HCT116 (cell line): ENCODE results near the gene CD7. TPM values are rescaled to one million over a fixed set of nuclear protein-coding genes. Genes with fewer than 3 reads are reported as not detected.

ENCODE experiments used
- ATAC-seq: fragments of 200-7000 bp; cut with Tn5 transposase; 2 replicates; pipeline ENCODE4 v1.9.1; 2020; ENCODE audit warnings: mild to moderate bottlenecking, moderate library complexity
- BruUV-seq: library from RNA; stranded (reverse); fragments of 400-500 nt; replicated peaks from 2 replicates; lab custom pipeline; 2021; lab: Mats Ljungman, UMichigan
- CTCF ChIA-PET: fragments of 300-600 bp; sonication (Branson Sonifier 250); formaldehyde crosslinking; loops from one replicate; lab custom pipeline; 2021; ENCODE audit warnings: antibody characterized with exemption; lab: Charles Lee
- POLR2A ChIA-PET: fragments of 300-600, 350-600 bp; sonication (Branson Sonifier 250); formaldehyde crosslinking; loops from one replicate; lab custom pipeline; 2021; ENCODE audit warnings: antibody characterized with exemption; lab: Charles Lee
- RAD21 ChIA-PET, 2 experiments: fragments of 300-600 bp; sonication (Branson Sonifier 250); formaldehyde crosslinking; loops; one replicate each; lab custom pipeline; 2023; ENCODE audit warnings: low total read pairs in 2 of 2; ENCODE audit not compliant: uncharacterized antibody in 2 of 2, unreplicated experiment in 2 of 2, low non-redundant PET in 1 of 2; lab: Charles Lee
- DNase-seq: peaks from one replicate; pipeline ENCODE4 v3.0.0-alpha.2; 2010; ENCODE audit warnings: low read depth, low spot score
- H2AFZ ChIP-seq: fragments of 200-600 bp; shearing (Covaris generic), sonication (generic); 2 replicates; pipeline ENCODE4 v1.6.1; 2017; ENCODE audit warnings: low read depth, mixed run types, mixed read lengths, antibody characterized with exemption, low read length; ENCODE audit not compliant: poor library complexity, severe bottlenecking
- H3K27ac ChIP-seq: 2 replicates; pipeline ENCODE4 v1.5.1; 2012; ENCODE audit warnings: low read depth, low read length
- H3K27me3 ChIP-seq: fragments of 200-600 bp; sonication (generic); 2 replicates; pipeline ENCODE4 v1.6.1; 2016; ENCODE audit warnings: mixed run types, low read length, mixed read lengths; ENCODE audit not compliant: insufficient read depth
- H3K36me3 ChIP-seq, 2 experiments: fragments of 200-500 bp in 1 of 2; fragments of 200-600 bp in 1 of 2; sonication (Bioruptor generic) in 1 of 2; sonication (generic) in 1 of 2; 2 replicates each; pipeline versions ENCODE4 v1.5.1 to v1.6.1; 2014 to 2016; ENCODE audit warnings: low read length in 2 of 2, inconsistent platforms in 1 of 2, mixed read lengths in 1 of 2, mixed run types in 1 of 2; ENCODE audit not compliant: insufficient read depth in 2 of 2, control insufficient read depth in 1 of 2
- H3K4me1 ChIP-seq, 2 experiments: fragments of 200-600 bp in 1 of 2; sonication (generic) in 1 of 2; 2 replicates each; pipeline versions ENCODE4 v1.5.1 to v1.6.1; 2012 to 2017; ENCODE audit warnings: low read length in 2 of 2, inconsistent platforms in 1 of 2, mild to moderate bottlenecking in 1 of 2, mixed read lengths in 1 of 2, mixed run types in 1 of 2, moderate library complexity in 1 of 2; ENCODE audit not compliant: insufficient read depth in 2 of 2, control insufficient read depth in 1 of 2
- H3K4me2 ChIP-seq: fragments of 200-600 bp; sonication (generic); 2 replicates; pipeline ENCODE4 v1.6.1; 2017; ENCODE audit warnings: mixed run types, low read length, mixed read lengths
- H3K4me3 ChIP-seq, 2 experiments: fragments of 200-600 bp in 1 of 2; sonication (generic) in 1 of 2; replicated peaks in 1 of 2; 2 replicates each; pipeline ENCODE4 v1.5.1; 2011 to 2016; ENCODE audit warnings: low read length in 2 of 2, control low read depth in 1 of 2, low read depth in 1 of 2, mild to moderate bottlenecking in 1 of 2, mixed read lengths in 1 of 2, mixed run types in 1 of 2
- H3K79me2 ChIP-seq: fragments of 200-600 bp; sonication (generic); 2 replicates; pipeline ENCODE4 v1.6.1; 2017; ENCODE audit warnings: mild to moderate bottlenecking, mixed run types, low read length, moderate library complexity, mixed read lengths; ENCODE audit not compliant: insufficient read depth
- H3K9ac ChIP-seq: fragments of 200-600 bp; sonication (generic); 2 replicates; pipeline ENCODE4 v1.6.1; 2016; ENCODE audit warnings: low read length, mixed read lengths
- H3K9me2 ChIP-seq: fragments of 200-600 bp; sonication (generic), shearing (Covaris generic); 2 replicates; pipeline ENCODE4 v1.6.1; 2017; ENCODE audit warnings: mixed run types, mild to moderate bottlenecking, moderate library complexity; ENCODE audit not compliant: insufficient read depth
- H3K9me3 ChIP-seq, 2 experiments: fragments of 200-500 bp in 1 of 2; fragments of 200-600 bp in 1 of 2; sonication (Bioruptor generic) in 1 of 2; sonication (generic) in 1 of 2; 2 replicates each; pipeline ENCODE4 v1.6.1; 2014 to 2017; ENCODE audit warnings: low read length in 2 of 2, mixed read lengths in 2 of 2, inconsistent platforms in 1 of 2, low read depth in 1 of 2, mild to moderate bottlenecking in 1 of 2, mixed run types in 1 of 2, moderate library complexity in 1 of 2; ENCODE audit not compliant: control insufficient read depth in 1 of 2, insufficient read depth in 1 of 2
- H4K20me1 ChIP-seq: fragments of 200-600 bp; sonication (generic), shearing (Covaris generic); 2 replicates; pipeline ENCODE4 v1.6.1; 2017; ENCODE audit warnings: mixed run types, mild to moderate bottlenecking, moderate library complexity; ENCODE audit not compliant: insufficient read depth
- EGR1 ChIP-seq: IDR thresholded peaks from 2 replicates; pipeline ENCODE4 v1.6.1; 2012; ENCODE audit warnings: low read depth
- ELF1 ChIP-seq: IDR thresholded peaks from 2 replicates; pipeline ENCODE4 v1.6.1; 2012; ENCODE audit warnings: low read depth, borderline replicate concordance
- EZH2phosphoT487 ChIP-seq: fragments of 200-600 bp; IDR thresholded peaks from 2 replicates; pipeline ENCODE4 v1.6.1; 2018; ENCODE audit warnings: antibody characterized with exemption, borderline replicate concordance
- MAX ChIP-seq: IDR thresholded peaks from 2 replicates; pipeline ENCODE4 v1.6.1; 2012
- RAD21 ChIP-seq: IDR thresholded peaks from 2 replicates; pipeline ENCODE4 v1.6.1; 2012; ENCODE audit warnings: low read depth, mild to moderate bottlenecking
- SIN3A ChIP-seq: IDR thresholded peaks from 2 replicates; pipeline ENCODE4 v1.6.1; 2012; ENCODE audit warnings: low read depth
- SP1 ChIP-seq: IDR thresholded peaks from 2 replicates; pipeline ENCODE4 v1.6.1; 2012; ENCODE audit warnings: low read depth
- SRF ChIP-seq: IDR thresholded peaks from 2 replicates; pipeline ENCODE4 v1.6.1; 2012; ENCODE audit warnings: low read depth
- YY1 ChIP-seq: IDR thresholded peaks from 2 replicates; pipeline ENCODE4 v1.6.1; 2011; ENCODE audit warnings: low read length, low read depth, moderate library complexity, mild to moderate bottlenecking; ENCODE audit not compliant: insufficient replicate concordance; ENCODE audit errors: extremely low read depth
- intact Hi-C: fragments of 100-400 bp; cut with micrococcal nuclease; formaldehyde crosslinking; loops from 2 replicates; pipeline ENCODE4 v1.10.0; 2022
- total RNA-seq: library from RNA; stranded (reverse); gene quantifications from one replicate; pipeline ENCODE4 v1.2.1, GENCODE V29; 2021; ENCODE audit not compliant: unreplicated experiment
- TF ChIP-seq, protein P1 (sequence below), 3 experiments: fragments of 200-600 bp in 1 of 3; sonication (generic) in 1 of 3; IDR thresholded peaks in 2 of 3; conservative IDR thresholded peaks in 1 of 3; 2 replicates each; pipeline ENCODE4 v1.5.1; 2012 to 2017; ENCODE audit warnings: low read depth in 2 of 3, low read length in 2 of 3, antibody characterized with exemption in 1 of 3, borderline replicate concordance in 1 of 3, control low read depth in 1 of 3, mild to moderate bottlenecking in 1 of 3, mixed read lengths in 1 of 3, mixed run types in 1 of 3, moderate library complexity in 1 of 3; ENCODE audit not compliant: insufficient read depth in 1 of 3

CD7 gene
- total RNA-seq, 1 experiment from 2014 or later, result 0.61 TPM

DNA sequence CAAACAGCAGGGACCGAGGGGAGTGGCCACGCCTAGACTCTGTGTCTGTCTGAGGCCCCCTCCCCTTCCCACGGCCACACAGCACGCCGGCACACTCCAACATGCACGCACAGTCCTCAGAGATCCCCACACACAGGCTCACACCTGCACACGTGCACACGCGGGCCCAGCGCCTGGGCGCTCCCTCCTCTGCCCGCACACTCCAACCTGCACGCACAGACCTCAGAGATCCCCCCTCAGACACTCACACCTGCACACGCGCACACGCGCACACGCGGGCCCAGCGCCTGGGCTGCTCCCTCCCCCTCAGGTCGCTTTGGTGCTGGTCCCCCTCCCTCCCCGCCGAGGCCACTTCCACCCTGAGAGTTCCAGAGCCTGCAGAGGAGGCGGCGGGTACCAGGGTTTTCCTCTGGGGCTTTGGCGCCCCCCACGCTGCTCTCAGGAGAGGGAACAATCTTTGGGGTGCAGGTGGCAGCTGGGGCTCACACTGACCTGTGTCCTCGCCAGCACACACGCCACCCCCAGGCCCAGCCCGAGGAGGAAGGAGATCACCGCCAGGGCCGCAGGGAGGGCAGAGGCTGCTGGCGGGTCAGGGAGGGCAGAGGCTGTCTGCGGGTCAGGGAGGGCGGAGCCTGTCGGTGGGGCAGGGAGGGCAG, 1.6 kb downstream of the CD7 start:
- Histone ChIP-seq H3K9me3 (peaks cover 0 to 21% of the 10 kb centered on the region in 2 experiments; a peak in 1 of 4 replicates), H3K9ac (no peak overlapping the region), H3K27me3 (no peaks in the 10 kb centered on the region), H3K4me1 (no peaks in the 10 kb centered on the region), H3K4me3 (no peak overlapping the region), H3K9me2 (no peaks in the 10 kb centered on the region), H3K4me2 (no peak overlapping the region), H2AFZ (no peak overlapping the region), H4K20me1 (no peaks in the 10 kb centered on the region), H3K36me3 (no peaks in the 10 kb centered on the region), H3K79me2 (no peaks in the 10 kb centered on the region), H3K27ac (no peak overlapping the region)
- ChIA-PET RAD21 (no interaction called here), POLR2A (no interaction called here), CTCF (no interaction called here)
- intact Hi-C loops, result no loop called here
- ATAC-seq, result 0 out of 2 replicates have a peak, but pooled peaks have one; percentile 16
- BruUV-seq, result no TSS peak
- no peak for DNase-seq
- TF ChIP-seq MAX (no peak), EZH2phosphoT487 (no peak), YY1 (no peak), SP1 (no peak), SIN3A (no peak), SRF (no peak), RAD21 (no peak), EGR1 (no peak), ELF1 (no peak)
- TF ChIP-seq, protein P1, sequence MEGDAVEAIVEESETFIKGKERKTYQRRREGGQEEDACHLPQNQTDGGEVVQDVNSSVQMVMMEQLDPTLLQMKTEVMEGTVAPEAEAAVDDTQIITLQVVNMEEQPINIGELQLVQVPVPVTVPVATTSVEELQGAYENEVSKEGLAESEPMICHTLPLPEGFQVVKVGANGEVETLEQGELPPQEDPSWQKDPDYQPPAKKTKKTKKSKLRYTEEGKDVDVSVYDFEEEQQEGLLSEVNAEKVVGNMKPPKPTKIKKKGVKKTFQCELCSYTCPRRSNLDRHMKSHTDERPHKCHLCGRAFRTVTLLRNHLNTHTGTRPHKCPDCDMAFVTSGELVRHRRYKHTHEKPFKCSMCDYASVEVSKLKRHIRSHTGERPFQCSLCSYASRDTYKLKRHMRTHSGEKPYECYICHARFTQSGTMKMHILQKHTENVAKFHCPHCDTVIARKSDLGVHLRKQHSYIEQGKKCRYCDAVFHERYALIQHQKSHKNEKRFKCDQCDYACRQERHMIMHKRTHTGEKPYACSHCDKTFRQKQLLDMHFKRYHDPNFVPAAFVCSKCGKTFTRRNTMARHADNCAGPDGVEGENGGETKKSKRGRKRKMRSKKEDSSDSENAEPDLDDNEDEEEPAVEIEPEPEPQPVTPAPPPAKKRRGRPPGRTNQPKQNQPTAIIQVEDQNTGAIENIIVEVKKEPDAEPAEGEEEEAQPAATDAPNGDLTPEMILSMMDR (IDR thresholded peaks at IDR 0.05 in 2 of 3, conservative IDR thresholded peaks at IDR 0.05 in 1 of 3; ENCODE audit: borderline replicate concordance in 1 of 3, insufficient read depth in 1 of 3, low read depth in 2 of 3, low read length in 2 of 3), result no peak
